Smooth muscle cell (in vitro differentiated cells): Measurements from ENCODE around the gene C21orf91. TPM values are rescaled to one million over a fixed set of nuclear protein-coding genes. Genes with fewer than 3 reads are reported as not detected.

Source experiments
- DNase-seq: peaks from one replicate; lab custom pipeline; 2025; ENCODE audit not compliant: unreplicated experiment; lab: John Stamatoyannopoulos, UW
- H2AFZ ChIP-seq: fragments of 200-600 bp; sonication (generic); 2 replicates; pipeline ENCODE4 v1.6.0; 2016; ENCODE audit warnings: antibody characterized with exemption, low read depth, mild to moderate bottlenecking
- H3F3A ChIP-seq: fragments of 200-600 bp; sonication (generic); 2 replicates; pipeline ENCODE4 v1.6.0; 2017; ENCODE audit warnings: antibody characterized with exemption, low read depth
- H3K27ac ChIP-seq: fragments of 200-600 bp; sonication (generic); 2 replicates; pipeline ENCODE4 v1.5.1; 2016; ENCODE audit warnings: low read depth, mild to moderate bottlenecking
- H3K27me3 ChIP-seq: fragments of 200-600 bp; sonication (generic); 2 replicates; pipeline ENCODE4 v1.6.1; 2016; ENCODE audit warnings: low read depth, mild to moderate bottlenecking
- H3K36me3 ChIP-seq: fragments of 200-600 bp; sonication (generic); 2 replicates; pipeline ENCODE4 v1.5.1; 2016; ENCODE audit warnings: low read depth
- H3K4me1 ChIP-seq: fragments of 200-600 bp; sonication (generic); 2 replicates; pipeline ENCODE4 v1.5.1; 2016; ENCODE audit warnings: low read depth
- H3K4me2 ChIP-seq: fragments of 200-600 bp; sonication (generic); 2 replicates; pipeline ENCODE4 v1.6.0; 2016; ENCODE audit warnings: mild to moderate bottlenecking
- H3K4me3 ChIP-seq: fragments of 200-600 bp; sonication (generic); 2 replicates; pipeline ENCODE4 v1.5.1; 2016; ENCODE audit warnings: mild to moderate bottlenecking
- H3K79me2 ChIP-seq: fragments of 200-600 bp; sonication (generic); 2 replicates; pipeline ENCODE4 v1.6.0; 2016; ENCODE audit warnings: low read depth, mild to moderate bottlenecking
- H3K9ac ChIP-seq: fragments of 200-600 bp; sonication (generic); 2 replicates; pipeline ENCODE4 v1.6.0; 2016; ENCODE audit warnings: low read depth
- H3K9me3 ChIP-seq: fragments of 200-600 bp; sonication (generic); replicated peaks from 2 replicates; pipeline ENCODE4 v1.5.1; 2016; ENCODE audit warnings: low read depth
- H4K20me1 ChIP-seq: fragments of 200-600 bp; sonication (generic); 2 replicates; pipeline ENCODE4 v1.6.0; 2016; ENCODE audit warnings: low read depth
- WGBS: methylation state at CpG from one replicate; pipeline ENCODE4 v1.1.7; 2016; ENCODE audit warnings: low lambda C conversion rate; 5-methylcytosine and 5-hydroxymethylcytosine counted together
- polyA plus RNA-seq: library from polyadenylated mRNA; unstranded; fragments of >200 nt; fragmentation: Nextera tagmentation; extraction: Ambion mirVana; gene quantifications from 2 replicates; pipeline ENCODE4 v1.2.1, GENCODE V29; 2016
- total RNA-seq: library from RNA; depleted of rRNA; stranded (reverse); fragments of >200 nt; gene quantifications from 2 replicates; pipeline ENCODE4 v1.2.3, GENCODE V29; 2014
- TF ChIP-seq, protein P1 (sequence below): fragments of 200-600 bp; sonication (generic); IDR thresholded peaks from 2 replicates; pipeline ENCODE4 v1.5.1; 2017; ENCODE audit warnings: borderline replicate concordance, mild to moderate bottlenecking, antibody characterized with exemption; ENCODE audit not compliant: insufficient read depth, poor library complexity, severe bottlenecking

The C21orf91 gene
- total and polyA plus RNA-seq, 2 experiments from 2014 or later: 4.8 to 11.5 TPM

DNA sequence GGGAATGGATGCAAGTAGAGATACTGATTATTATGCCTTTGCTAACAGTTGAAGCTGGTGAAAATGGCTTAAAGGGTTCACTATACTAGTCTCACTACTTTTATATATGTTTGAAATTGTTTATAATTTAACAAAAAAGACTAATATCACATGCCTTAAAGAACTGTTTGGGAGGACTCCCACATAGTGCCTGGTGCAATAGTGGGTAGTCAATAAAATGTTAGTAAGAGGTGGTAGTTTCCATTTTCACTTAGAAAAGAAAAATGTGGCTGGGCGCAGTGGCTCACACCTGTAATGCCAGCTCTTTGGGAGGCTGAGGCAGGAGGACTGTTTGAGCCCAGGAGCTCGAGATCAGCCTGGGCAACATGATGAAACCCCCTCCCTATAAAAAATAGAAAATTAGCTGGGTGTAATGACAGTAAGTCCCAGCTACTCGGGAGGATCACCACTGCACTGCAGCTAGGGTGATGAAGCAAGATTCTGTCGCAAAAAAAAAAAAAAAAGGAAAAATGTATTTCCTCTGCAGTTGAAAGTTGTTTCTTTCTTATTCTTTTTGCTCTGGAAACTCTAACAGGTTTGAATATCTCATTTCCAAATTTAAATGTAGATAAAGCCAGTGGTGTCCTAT lies 24.5 kb downstream of the C21orf91 start:
- no peak for DNase-seq
- no peak overlapping the region for H3K4me2 ChIP-seq
- no peak overlapping the region for H3K9ac ChIP-seq
- H3K4me1 ChIP-seq: no peaks in the 10 kb centered on the region
- no peaks in the 10 kb centered on the region for H3K27me3 ChIP-seq
- H3K36me3 ChIP-seq: no peaks in the 10 kb centered on the region
- no peak overlapping the region for H2AFZ ChIP-seq
- no peaks in the 10 kb centered on the region for H3F3A ChIP-seq
- H3K27ac ChIP-seq: no peak overlapping the region
- H3K79me2 ChIP-seq: no peaks in the 10 kb centered on the region
- H3K4me3 ChIP-seq: no peak overlapping the region
- 95% methylated on average over 4 of the region's 4 CpGs for WGBS
- TF ChIP-seq, protein P1, sequence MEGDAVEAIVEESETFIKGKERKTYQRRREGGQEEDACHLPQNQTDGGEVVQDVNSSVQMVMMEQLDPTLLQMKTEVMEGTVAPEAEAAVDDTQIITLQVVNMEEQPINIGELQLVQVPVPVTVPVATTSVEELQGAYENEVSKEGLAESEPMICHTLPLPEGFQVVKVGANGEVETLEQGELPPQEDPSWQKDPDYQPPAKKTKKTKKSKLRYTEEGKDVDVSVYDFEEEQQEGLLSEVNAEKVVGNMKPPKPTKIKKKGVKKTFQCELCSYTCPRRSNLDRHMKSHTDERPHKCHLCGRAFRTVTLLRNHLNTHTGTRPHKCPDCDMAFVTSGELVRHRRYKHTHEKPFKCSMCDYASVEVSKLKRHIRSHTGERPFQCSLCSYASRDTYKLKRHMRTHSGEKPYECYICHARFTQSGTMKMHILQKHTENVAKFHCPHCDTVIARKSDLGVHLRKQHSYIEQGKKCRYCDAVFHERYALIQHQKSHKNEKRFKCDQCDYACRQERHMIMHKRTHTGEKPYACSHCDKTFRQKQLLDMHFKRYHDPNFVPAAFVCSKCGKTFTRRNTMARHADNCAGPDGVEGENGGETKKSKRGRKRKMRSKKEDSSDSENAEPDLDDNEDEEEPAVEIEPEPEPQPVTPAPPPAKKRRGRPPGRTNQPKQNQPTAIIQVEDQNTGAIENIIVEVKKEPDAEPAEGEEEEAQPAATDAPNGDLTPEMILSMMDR: no peak
- peaks cover 5% of the 10 kb centered on the region for H4K20me1 ChIP-seq
- no peaks in the 10 kb centered on the region for H3K9me3 ChIP-seq

DNA sequence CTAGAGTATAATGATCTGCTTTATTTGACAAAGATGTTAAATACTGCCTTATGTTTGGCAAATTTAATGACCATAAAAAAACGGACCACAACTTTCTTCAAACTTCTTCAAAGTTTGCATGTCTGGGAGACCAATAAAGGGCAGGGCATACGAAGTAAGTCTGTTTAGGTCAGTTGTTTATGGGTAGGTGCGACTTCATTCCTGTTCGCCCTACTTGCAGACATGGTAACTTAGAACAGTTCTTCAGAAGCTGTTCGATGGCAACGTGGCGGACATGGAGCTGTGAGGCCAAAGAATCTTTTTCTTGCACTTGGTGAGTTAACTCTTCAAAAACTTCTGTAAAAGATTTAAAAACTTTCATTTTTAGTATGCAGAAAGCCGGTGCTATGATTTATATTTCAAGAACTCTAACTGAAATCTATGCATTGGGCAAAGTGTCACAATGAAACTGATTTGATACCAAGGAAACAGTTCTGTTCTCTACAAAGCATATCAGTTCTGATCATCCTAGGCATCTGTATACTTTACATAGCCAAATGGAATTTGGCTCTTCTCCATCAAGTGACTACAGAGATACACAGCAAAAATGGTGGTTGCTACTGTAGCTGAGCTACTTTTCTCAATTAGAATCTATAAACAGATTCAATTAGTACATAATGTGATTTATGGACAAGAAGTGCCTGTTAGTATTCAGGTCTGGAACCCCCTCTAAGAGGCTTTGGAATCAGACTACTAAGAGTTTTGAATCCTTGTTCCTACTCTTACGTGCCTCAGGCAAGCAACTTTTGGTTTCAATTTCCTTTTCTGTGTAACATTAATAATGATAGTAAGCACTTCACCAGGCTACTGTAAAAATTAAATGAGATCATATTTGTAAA lies 25.7 kb downstream of the C21orf91 start:
- H3K36me3 ChIP-seq: no peaks in the 10 kb centered on the region

DNA sequence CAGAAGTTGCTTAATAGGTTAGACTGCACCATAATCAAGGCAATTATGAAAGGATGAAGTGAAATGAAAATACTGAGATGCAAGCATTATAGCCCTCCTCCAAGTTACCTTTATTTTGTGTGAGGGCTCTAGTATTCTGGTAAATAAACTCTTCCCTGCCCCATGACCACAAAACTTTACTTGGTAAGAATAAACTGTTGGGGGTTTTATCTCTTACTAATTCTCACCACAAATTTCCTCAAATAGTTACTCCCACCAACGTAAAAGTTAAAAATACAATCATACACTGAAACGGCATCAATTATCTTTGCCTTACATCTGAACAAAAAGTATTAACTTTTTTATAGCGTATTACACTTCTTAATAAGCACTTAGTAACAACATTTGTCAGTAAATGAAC lies 29.5 kb downstream of the C21orf91 start:
- Histone ChIP-seq H3K9ac (no peak overlapping the region), H3K4me2 (no peak overlapping the region), H3F3A (no peaks in the 10 kb centered on the region), H3K4me3 (no peak overlapping the region), H3K27ac (no peak overlapping the region), H3K36me3 (peaks cover 6% of the 10 kb centered on the region), H3K27me3 (no peaks in the 10 kb centered on the region), H4K20me1 (no peaks in the 10 kb centered on the region), H3K9me3 (no peaks in the 10 kb centered on the region), H3K4me1 (no peaks in the 10 kb centered on the region), H3K79me2 (no peaks in the 10 kb centered on the region), H2AFZ (no peak overlapping the region)
- no peak for DNase-seq
- TF ChIP-seq, protein P1: no peak
- WGBS: 91% methylated on average over 3 of the region's 3 CpGs

More for the DNA sequence above, 25.7 kb downstream of the C21orf91 start:
- no peaks in the 10 kb centered on the region for H3K9me3 ChIP-seq
- no peak for DNase-seq
- no peak overlapping the region for H3K9ac ChIP-seq
- H3K4me3 ChIP-seq: no peak overlapping the region
- TF ChIP-seq, protein P1: no peak
- H4K20me1 ChIP-seq: no peaks in the 10 kb centered on the region
- no peaks in the 10 kb centered on the region for H3K79me2 ChIP-seq
- WGBS: 88% methylated on average over 9 of the region's 9 CpGs
- H2AFZ ChIP-seq: no peak overlapping the region
- no peaks in the 10 kb centered on the region for H3F3A ChIP-seq
- H3K27me3 ChIP-seq: no peaks in the 10 kb centered on the region
- H3K4me1 ChIP-seq: no peaks in the 10 kb centered on the region
- no peak overlapping the region for H3K27ac ChIP-seq
- no peak overlapping the region for H3K4me2 ChIP-seq
